ENCODE data around the gene MAPKAP1.

Gene MAPKAP1

DNA sequence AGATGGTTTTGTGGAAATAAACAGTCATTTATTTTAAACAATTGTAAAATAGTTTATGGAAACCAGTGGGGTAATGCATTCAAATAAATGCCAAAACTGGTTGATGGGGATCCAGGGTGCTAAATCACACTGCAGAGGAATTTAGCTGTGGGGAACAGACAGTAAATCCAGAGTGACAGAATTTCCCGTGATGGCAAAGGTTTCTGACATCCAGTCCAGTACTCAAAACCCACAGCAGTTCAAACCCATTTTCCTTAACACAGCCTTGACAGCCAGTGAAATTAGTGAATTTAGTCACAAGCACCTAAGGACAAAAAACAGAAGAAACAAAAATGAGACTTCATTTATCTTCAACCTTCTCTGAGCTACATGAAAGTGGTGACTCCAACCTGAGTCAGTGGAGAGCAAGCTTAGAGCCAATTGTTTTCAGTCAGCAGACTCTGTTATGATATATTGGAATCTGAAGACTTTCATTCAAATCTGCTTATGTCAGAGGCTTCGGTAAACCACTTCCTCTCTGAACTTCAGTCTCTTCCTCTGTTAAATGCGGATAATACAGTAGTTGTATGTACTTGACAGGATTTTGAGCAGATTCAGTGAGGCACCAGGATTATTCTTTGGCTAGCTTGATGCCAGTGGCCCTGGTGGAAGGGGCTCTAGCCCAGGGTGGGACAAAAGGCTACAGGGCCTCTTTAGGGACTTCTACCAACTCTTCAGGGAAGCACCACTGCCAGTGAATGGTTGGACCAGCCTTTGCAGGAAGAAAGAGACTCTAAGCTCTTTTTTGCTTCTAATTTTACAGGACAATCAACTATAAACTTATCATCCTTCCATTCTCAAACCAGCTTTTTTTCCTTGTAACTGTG, 185.3 kb downstream of the MAPKAP1 start:
- DNase-seq (ENCODE audit: low read depth, low spot score) = peak; percentile 63
- no peak overlapping the region; the same call in 1 of the 2 replicates for H3K4me3 ChIP-seq (ENCODE audit: low read depth, low read length)
- ChIA-PET CTCF (interaction anchor here (1.0 to 1.2 kb wide), 2 partner anchors 13 to 114 kb away, joined by 3 to 4 read pairs; no protein-coding TSS in a partner anchor), POLR2A (interaction anchor here (0.7 to 1.4 kb wide), 4 partner anchors 8 to 224 kb away, joined by 3 to 5 read pairs (median 3); no protein-coding TSS in a partner anchor)
- TF ChIP-seq, protein P1, sequence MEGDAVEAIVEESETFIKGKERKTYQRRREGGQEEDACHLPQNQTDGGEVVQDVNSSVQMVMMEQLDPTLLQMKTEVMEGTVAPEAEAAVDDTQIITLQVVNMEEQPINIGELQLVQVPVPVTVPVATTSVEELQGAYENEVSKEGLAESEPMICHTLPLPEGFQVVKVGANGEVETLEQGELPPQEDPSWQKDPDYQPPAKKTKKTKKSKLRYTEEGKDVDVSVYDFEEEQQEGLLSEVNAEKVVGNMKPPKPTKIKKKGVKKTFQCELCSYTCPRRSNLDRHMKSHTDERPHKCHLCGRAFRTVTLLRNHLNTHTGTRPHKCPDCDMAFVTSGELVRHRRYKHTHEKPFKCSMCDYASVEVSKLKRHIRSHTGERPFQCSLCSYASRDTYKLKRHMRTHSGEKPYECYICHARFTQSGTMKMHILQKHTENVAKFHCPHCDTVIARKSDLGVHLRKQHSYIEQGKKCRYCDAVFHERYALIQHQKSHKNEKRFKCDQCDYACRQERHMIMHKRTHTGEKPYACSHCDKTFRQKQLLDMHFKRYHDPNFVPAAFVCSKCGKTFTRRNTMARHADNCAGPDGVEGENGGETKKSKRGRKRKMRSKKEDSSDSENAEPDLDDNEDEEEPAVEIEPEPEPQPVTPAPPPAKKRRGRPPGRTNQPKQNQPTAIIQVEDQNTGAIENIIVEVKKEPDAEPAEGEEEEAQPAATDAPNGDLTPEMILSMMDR (IDR thresholded peaks at IDR 0.05; ENCODE audit: insufficient read depth, low read length, missing control alignments) = no peak

DNA sequence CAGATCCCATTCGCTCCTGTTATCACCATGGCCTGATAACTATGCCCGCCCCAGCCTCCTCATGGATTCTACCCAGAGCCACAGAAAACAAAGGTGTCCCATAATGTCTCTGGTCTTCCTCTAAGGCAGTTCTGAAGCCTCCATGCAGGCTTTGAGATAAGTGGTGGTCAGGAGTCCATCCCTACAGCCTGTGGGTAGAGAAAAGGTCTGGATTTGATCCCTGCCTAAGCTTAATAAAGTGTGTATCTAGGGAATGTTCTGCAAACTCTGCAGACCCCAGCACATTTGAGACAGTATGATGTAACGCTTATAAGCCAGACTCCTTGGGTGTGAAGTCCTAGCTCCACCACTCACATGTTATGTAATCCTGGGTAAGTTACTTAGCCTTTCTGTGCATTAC, 187.3 kb downstream of the MAPKAP1 start:
- TF ChIP-seq, protein P1 (IDR thresholded peaks at IDR 0.05; ENCODE audit: insufficient read depth, low read length, missing control alignments) = no peak
- no peak for DNase-seq (ENCODE audit: low read depth, low spot score)
- ChIA-PET CTCF (interaction anchor here (1.3 to 1.7 kb wide), 3 partner anchors 16 to 112 kb away, joined by 3 to 6 read pairs (median 3); no protein-coding TSS in a partner anchor), POLR2A (no interaction called here)
- no peak overlapping the region for H3K4me3 ChIP-seq (ENCODE audit: low read depth, low read length)

DNA sequence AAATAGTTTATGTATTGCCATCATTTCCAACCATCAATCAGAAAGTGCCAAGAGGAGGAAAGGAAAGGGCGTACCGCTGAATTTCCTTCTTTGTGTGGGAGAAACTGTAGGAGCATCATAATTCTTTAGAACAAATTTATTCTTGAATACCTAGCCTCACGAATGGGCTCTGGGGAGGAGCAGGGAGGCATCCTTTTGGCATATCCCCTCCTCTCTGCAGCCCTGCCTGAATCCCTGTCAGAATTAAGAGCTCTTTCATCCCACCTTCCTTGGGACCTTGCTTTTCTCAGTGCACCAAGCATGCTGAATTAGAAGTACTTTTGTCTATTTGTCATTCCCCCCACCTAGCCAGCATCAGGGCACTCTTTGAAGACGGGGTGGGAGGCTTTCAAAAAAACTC, 189.4 kb downstream of the MAPKAP1 start:
- CTCF ChIA-PET = interaction anchor here (1.3 to 1.4 kb wide), 2 partner anchors 10 to 17 kb away, joined by 4 to 5 read pairs; no protein-coding TSS in a partner anchor
- TF ChIP-seq, protein P1 (IDR thresholded peaks at IDR 0.05; ENCODE audit: insufficient read depth, low read length, missing control alignments) = no peak
- no peak overlapping the region for H3K4me3 ChIP-seq (ENCODE audit: low read depth, low read length)
- DNase-seq (ENCODE audit: low read depth, low spot score) = no peak
- POLR2A ChIA-PET = interaction anchor here (0.6 kb wide), 1 partner anchor 21 kb away, joined by 3 read pairs; no protein-coding TSS in a partner anchor

DNA sequence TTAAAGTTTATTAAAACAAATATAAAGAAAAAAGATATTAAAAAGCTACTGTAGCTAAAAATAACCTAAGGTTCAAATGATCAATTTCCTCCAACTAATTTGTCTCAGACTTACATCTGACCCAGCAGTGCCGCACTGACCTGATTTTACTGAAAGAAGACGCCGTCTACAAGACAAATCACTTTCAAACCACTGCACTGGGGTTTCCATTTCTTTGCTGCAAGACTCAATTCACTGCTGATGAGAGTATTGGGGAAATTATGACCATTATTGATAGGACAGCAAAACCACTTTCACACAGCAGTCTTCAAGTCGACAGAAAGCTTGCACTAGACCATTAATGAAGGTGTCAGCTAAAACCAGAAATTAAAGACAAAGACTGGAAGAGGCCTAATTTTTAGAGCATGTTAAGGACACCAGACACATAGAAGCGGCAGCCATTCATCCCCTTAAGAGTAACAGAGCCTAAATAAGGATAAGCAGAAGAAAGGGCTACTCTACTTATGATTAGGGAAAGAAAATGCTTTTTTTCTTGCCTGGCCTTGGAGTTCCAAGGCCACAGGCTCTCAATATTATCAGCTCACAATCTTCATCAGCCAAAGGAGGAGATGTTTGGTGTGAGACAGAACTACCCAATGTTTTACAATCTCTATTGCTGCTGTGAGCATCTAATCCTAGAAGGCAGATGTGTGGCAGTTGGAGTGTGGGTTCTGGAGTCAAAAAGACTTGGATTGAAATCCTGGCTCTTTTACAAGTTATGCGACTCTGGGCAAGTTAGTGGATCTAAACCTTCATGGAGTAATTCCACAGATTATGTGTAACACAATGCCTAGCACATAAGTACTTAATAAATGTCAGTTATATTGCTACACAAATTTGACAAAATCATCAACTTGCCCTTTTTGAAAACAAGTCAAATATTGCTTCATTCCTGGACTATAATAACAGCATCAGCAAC, 190.7 kb downstream of the MAPKAP1 start:
- ChIA-PET POLR2A (no interaction called here), CTCF (no interaction called here)
- no peak for DNase-seq (ENCODE audit: low read depth, low spot score)
- H3K4me3 ChIP-seq (ENCODE audit: low read depth, low read length) = no peak overlapping the region
- TF ChIP-seq, protein P1 (IDR thresholded peaks at IDR 0.05; ENCODE audit: insufficient read depth, low read length, missing control alignments) = no peak

DNA sequence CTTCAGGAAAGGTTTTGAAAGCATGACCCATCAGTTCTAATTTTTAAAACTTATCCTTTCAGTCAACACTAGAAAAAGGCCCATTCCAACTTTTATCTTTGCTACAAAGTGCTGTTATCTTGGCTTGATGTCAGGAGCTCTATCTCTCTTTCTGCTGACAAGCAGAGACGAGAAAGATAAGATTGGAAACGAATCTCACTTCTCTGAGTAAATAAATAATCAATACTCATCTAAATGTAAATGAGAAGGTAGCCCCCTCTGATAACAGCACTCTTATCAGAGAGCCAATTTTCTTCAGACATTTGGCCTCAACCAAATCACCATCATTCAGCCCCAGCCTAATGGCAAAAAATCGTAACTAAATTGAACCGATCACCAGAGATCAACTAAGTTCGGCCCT, 191.7 kb downstream of the MAPKAP1 start:
- DNase-seq (ENCODE audit: low read depth, low spot score) = no peak
- ChIA-PET POLR2A (no interaction called here), CTCF (interaction anchor here (1.2 kb wide), 1 partner anchor 44 kb away, joined by 3 read pairs; no protein-coding TSS in a partner anchor)
- TF ChIP-seq, protein P1 (IDR thresholded peaks at IDR 0.05; ENCODE audit: insufficient read depth, low read length, missing control alignments) = no peak
- H3K4me3 ChIP-seq (ENCODE audit: low read depth, low read length) = no peak overlapping the region

Data from AG04449 (cell line).